Right atrium auricular region (tissue), 2 donors: Measurements from ENCODE around the gene AGPAT1. TPM values are rescaled to one million over a fixed set of nuclear protein-coding genes. Genes with fewer than 3 reads are reported as not detected.
A peak's percentile ranks its signal among the peaks of the same experiment; 100 is the strongest.
"Not testable (repeated sequence)": the region's sequence is repeated elsewhere in the genome, so short reads cannot be mapped to it uniquely, and the experiment has no call there.

Experiments
- DNase-seq: peaks from one replicate; pipeline ENCODE4 v3.0.0-alpha.2; 2019; ENCODE audit warnings: low spot score
- H3K27ac ChIP-seq, 2 donors: fragments of 200-600 bp; sonication (generic); 1 replicate in 1 of 2; 2 replicates in 1 of 2; pipeline ENCODE4 v1.5.1; 2016 to 2019
- H3K27me3 ChIP-seq, 2 donors: fragments of 200-600 bp; sonication (generic); one replicate each; pipeline versions ENCODE4 v1.5.1 to v1.6.0; 2017 to 2019
- H3K36me3 ChIP-seq: fragments of 200-600 bp; sonication (generic); one replicate; pipeline ENCODE4 v1.5.1; 2016
- H3K4me1 ChIP-seq, 2 donors: fragments of 200-600 bp; sonication (generic); one replicate each; pipeline versions ENCODE4 v1.5.1 to v1.6.0; 2017 to 2019
- H3K4me3 ChIP-seq, 2 donors: fragments of 200-600 bp; sonication (generic); 1 replicate in 1 of 2; 2 replicates in 1 of 2; pipeline ENCODE4 v1.5.1; 2017 to 2019; ENCODE audit warnings: mild to moderate bottlenecking in 1 of 2, moderate library complexity in 1 of 2
- H3K9me3 ChIP-seq, 2 donors: fragments of 200-600 bp; sonication (generic); one replicate each; pipeline ENCODE4 v1.5.1; 2019
- total RNA-seq, 2 donors: library from RNA; depleted of rRNA; stranded (reverse); fragments of >200 nt; gene quantifications; one replicate each; pipeline ENCODE4 v1.1.0, GENCODE V29; 2016
- TF ChIP-seq, protein P1 (sequence below), 2 donors: fragments of 200-600 bp; sonication (generic); IDR thresholded peaks; one replicate each; pipeline ENCODE4 v1.5.1; 2019; ENCODE audit warnings: antibody characterized with exemption in 2 of 2

Gene AGPAT1
- total RNA-seq, 2 donors from 2014 or later = 59.6 to 77.1 TPM

DNA sequence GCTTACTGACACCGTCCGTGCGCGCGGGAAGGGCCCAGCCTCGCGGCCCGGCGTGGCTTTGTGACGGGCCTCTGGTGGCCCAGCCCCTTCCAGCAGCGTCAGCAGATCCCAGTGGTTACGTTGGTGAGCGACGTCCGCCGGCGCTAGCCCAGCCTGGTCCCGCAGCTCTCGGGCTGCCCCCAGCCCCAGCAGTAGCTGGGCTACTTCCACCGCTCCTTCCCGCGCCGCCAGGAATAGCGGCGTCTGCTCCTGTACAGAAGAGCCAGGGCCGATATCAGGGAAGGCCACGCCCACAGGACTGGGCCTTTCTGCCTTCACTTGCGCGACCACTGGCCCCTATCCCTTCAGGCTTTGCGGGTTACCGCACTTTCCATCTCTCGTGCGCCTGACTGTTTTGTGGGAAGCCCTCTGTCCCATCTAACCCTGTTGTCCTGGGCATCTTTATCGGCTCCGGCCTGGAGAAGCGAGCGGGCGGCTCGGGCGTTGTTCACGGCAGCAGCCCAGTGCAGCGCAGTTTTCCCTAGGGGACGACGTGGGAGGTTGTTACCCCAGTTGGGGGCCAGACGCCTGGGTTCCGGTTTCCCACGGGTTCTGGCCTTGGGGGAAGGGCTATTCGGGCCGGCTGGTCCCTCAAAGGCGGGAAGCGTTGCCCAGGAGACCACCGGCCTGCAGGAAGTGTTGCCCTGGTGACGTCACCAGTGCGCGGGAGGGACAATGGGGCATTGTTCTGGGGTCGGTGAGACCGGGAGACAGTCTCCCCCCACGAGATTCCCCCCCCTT, 20.2 kb upstream of the AGPAT1 start:
- TF ChIP-seq, protein P1, sequence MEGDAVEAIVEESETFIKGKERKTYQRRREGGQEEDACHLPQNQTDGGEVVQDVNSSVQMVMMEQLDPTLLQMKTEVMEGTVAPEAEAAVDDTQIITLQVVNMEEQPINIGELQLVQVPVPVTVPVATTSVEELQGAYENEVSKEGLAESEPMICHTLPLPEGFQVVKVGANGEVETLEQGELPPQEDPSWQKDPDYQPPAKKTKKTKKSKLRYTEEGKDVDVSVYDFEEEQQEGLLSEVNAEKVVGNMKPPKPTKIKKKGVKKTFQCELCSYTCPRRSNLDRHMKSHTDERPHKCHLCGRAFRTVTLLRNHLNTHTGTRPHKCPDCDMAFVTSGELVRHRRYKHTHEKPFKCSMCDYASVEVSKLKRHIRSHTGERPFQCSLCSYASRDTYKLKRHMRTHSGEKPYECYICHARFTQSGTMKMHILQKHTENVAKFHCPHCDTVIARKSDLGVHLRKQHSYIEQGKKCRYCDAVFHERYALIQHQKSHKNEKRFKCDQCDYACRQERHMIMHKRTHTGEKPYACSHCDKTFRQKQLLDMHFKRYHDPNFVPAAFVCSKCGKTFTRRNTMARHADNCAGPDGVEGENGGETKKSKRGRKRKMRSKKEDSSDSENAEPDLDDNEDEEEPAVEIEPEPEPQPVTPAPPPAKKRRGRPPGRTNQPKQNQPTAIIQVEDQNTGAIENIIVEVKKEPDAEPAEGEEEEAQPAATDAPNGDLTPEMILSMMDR (IDR thresholded peaks at IDR 0.05) = no peak
- H3K4me1 ChIP-seq = peaks cover 4 to 46% of the 10 kb centered on the region in 2 donors

DNA sequence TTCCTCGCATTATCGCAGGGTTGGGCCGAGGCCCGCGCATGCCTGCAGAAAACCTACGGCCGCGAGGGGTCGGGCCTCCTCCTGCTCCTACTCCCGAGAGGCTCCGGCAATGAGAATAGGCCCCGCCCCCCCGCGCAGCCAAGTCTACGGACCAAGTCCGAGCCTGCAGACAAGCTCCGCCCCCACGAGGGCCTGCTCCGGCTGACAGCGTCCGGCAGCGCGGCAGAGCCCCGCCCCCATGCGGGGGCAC, 19.7 kb upstream of the AGPAT1 start:
- H3K4me1 ChIP-seq = peaks cover 4 to 51% of the 10 kb centered on the region in 2 donors
- H3K27ac ChIP-seq = peak overlapping the region; percentile 99 to 100
- H3K4me3 ChIP-seq = peak overlapping the region; percentile 64 to 77
- DNase-seq = peak; percentile 100
- H3K27me3 ChIP-seq = no peaks in the 10 kb centered on the region
- no peaks in the 10 kb centered on the region for H3K36me3 ChIP-seq
- no peaks in the 10 kb centered on the region for H3K9me3 ChIP-seq
- TF ChIP-seq, protein P1 (IDR thresholded peaks at IDR 0.05) = peak in 1 of 2 donors; percentile 43

More for the DNA sequence above, 20.2 kb upstream of the AGPAT1 start:
- Histone ChIP-seq H3K9me3 (no peaks in the 10 kb centered on the region), H3K27me3 (no peaks in the 10 kb centered on the region), H3K27ac (peak overlapping the region; percentile 99 to 100), H3K4me3 (peak overlapping the region; percentile 64 to 77), H3K36me3 (no peaks in the 10 kb centered on the region)
- peak; percentile 96 for DNase-seq

DNA sequence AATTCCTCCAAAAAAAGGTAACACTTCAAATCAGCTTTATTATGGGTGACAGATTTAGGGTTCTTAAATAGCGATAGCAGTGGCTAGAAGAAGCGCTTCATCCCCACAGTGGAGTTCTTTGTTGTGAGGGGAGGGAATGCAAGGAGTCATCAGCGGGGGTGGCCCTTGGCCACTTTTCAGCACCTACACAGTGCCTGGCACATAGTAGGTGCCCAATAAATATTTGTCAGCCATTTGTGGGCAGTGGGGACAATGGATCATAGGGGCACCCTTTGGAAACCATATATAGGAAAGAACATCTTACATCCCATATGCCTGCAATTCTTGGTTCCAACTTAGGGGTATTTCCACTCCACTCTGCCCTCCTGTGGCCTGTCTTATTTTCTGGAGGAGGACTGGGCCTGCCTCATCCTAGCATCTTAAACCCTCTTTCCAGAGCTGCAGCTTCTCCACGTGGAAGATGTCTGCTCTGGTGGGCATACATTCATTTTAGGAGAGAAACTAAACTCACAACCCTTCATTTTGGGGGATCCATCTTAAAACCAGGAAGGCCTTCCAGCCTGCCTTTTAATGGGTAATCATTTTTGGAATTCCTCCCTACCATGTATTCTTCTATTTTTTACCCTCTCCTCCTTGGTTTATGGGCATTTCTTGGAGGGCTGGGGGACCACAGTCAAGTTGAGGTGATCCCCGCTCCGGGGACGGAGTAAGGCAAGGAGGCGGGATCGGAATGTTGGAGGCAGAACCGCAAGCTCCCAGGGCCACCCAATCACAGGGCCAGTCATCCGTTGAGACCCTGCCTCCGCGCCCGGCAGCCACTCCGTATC, 19.2 kb upstream of the AGPAT1 start:
- Histone ChIP-seq H3K36me3 (no peaks in the 10 kb centered on the region), H3K9me3 (no peaks in the 10 kb centered on the region), H3K4me1 (peaks cover 4 to 55% of the 10 kb centered on the region in 2 donors), H3K27ac (peak overlapping the region; percentile 98 to 100), H3K4me3 (peak overlapping the region; percentile 29 to 77), H3K27me3 (no peaks in the 10 kb centered on the region)
- TF ChIP-seq, protein P1 (IDR thresholded peaks at IDR 0.05) = peak in 1 of 2 donors; percentile 58
- no peak for DNase-seq

DNA sequence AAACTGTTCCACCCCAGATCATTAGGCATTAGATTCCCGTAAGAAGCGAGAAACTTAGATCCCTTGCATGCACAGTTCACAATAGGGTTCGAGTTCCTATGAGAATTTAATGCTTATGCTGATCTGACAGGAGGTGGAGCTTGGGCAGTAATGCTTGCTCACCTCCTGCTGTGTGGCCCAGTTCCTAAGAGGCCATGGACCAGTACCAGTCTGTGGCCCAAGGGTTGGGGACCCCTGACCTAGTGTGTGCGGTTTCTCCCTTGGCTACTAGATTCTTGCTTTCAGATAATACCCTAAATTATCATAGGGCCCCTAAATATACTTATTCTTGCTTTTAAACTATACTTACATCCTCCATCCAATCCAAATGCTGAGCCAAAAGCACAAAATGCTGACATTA, 18.5 kb upstream of the AGPAT1 start:
- no peak overlapping the region for H3K4me3 ChIP-seq
- TF ChIP-seq, protein P1 (IDR thresholded peaks at IDR 0.05) = no peak
- DNase-seq = no peak
- H3K27ac ChIP-seq = peak overlapping the region; percentile 98 to 100
- no peaks in the 10 kb centered on the region for H3K36me3 ChIP-seq
- H3K27me3 ChIP-seq = no peaks in the 10 kb centered on the region
- peaks cover 4 to 57% of the 10 kb centered on the region in 2 donors for H3K4me1 ChIP-seq
- no peaks in the 10 kb centered on the region for H3K9me3 ChIP-seq

DNA sequence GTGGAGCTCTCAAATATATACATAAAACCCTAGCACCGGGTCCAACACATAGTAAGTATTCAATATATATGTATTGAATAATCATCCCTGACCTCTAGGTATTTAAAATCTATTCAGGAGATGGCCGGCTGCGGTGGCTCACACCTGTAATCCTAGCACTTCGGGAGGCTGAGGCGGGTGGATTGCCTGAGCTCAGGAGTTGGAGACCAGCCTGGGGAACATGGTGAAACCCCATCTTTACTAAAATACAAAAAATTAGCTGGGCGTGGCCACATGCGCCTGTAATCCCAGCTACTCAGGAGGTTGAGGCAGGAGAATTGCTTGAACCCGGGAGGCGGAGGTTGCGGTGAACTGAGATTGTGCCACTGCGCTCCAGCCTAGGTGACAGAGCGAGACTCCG, 17.2 kb upstream of the AGPAT1 start:
- not testable (repeated sequence) for H3K36me3 ChIP-seq, DNase-seq, H3K27me3 ChIP-seq, H3K9me3 ChIP-seq
- peak overlapping the region in 1 of 2 donors; percentile 40 for H3K4me3 ChIP-seq
- peak overlapping the region; percentile 92 to 99 for H3K27ac ChIP-seq
- peaks cover 4 to 70% of the 10 kb centered on the region in 2 donors for H3K4me1 ChIP-seq

DNA sequence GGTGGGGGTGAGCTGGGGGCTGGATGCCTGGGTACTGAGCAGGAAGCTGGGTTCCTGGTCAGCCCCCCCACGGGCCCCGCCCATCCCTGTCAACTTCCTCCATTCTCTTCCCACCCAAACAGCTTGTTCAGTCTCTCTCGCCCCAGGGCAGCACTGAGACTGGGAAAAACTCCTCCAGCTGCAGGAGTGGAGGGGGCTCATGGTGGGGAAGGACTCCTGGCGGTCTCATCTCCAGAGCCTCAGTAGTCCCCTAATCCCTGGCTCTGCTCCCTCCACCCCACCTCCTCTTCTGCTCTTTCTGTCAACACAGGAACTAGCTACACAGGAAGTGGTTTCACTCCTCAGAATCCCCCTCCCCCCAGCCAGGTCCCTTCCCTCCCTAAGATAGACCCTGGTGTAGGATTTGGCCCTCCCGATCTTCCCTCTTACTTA, 16.7 kb upstream of the AGPAT1 start, which contains the start of gene GPSM3:
Gene GPSM3, minus strand, starts transcription at position 36 of the 432 bp plus-strand sequence. CDS start 130 bp downstream, outside the sequence.
- Histone ChIP-seq H3K27me3 (no peaks in the 10 kb centered on the region), H3K4me3 (peak within 1 kb of the TSS; percentile 12 to 40), H3K4me1 (peaks cover 4 to 75% of the 10 kb centered on the region in 2 donors), H3K36me3 (peaks cover 4% of the 10 kb centered on the region), H3K9me3 (no peaks in the 10 kb centered on the region), H3K27ac (peak within 1 kb of the TSS; percentile 92 to 99)
- no peak for DNase-seq
- TF ChIP-seq, protein P1 (IDR thresholded peaks at IDR 0.05) = no peak
